Measurements from ENCODE around the gene SRPX2.

SRPX2 gene

DNA sequence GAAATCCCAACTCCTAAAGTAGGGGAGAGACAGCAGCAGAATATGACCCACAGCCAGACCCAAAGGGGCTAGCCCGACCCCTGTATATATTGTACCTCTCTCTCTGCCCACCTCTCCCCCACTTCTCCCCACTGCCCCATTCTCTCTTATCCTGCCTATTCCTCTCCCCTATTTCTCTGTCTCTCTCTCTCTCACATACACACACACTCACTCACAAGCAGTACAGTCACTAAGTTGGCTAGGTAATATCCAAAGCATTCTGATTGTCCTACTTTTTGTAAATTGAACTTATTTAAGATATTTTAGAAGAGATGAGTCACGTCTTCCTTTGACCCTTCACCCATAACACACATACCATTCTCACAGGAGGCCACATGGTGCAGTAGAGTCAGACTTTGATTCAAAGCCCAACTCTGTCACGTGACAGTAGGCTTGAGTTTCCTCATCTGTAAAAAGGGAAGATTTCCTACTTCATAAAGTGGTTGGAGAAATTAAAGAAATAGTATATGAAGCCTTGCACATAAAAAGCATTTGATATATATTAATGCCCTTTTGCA lies 29.5 kb downstream of the SRPX2 start:
- H3K27ac ChIP-seq: no peak overlapping the region
- no peaks in the 10 kb centered on the region for H3K36me3 ChIP-seq
- H3K4me1 ChIP-seq (ENCODE audit: control insufficient read depth in 1 of 2, insufficient read depth in 1 of 2, low read depth in 1 of 2, low read length in 1 of 2): no peaks in the 10 kb centered on the region
- no peaks in the 10 kb centered on the region for H3K27me3 ChIP-seq
- no peaks in the 10 kb centered on the region for H3K9me3 ChIP-seq
- TF ChIP-seq, protein P1, sequence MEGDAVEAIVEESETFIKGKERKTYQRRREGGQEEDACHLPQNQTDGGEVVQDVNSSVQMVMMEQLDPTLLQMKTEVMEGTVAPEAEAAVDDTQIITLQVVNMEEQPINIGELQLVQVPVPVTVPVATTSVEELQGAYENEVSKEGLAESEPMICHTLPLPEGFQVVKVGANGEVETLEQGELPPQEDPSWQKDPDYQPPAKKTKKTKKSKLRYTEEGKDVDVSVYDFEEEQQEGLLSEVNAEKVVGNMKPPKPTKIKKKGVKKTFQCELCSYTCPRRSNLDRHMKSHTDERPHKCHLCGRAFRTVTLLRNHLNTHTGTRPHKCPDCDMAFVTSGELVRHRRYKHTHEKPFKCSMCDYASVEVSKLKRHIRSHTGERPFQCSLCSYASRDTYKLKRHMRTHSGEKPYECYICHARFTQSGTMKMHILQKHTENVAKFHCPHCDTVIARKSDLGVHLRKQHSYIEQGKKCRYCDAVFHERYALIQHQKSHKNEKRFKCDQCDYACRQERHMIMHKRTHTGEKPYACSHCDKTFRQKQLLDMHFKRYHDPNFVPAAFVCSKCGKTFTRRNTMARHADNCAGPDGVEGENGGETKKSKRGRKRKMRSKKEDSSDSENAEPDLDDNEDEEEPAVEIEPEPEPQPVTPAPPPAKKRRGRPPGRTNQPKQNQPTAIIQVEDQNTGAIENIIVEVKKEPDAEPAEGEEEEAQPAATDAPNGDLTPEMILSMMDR (IDR thresholded peaks at IDR 0.05): no peak
- H3K4me3 ChIP-seq (ENCODE audit: low read depth in 1 of 2, low read length in 1 of 2): no peak overlapping the region

DNA sequence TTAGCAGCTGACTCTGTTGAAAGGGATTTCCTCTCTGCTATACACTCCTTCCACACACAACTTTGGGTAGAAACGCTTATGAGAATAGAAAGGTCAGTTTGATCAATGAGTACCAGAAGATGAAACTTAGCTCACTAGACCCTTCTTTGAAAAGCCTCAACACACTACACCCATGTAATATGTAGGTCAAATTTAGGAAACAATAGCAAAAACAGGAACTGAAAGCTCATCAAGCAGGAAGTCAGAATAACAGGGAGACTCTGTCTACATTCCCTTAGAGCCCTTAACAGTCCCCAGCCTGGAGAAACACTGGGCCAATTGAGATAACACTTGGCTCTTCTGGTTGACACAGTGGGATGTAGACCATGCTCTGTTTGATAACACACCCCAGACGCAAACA lies 30.7 kb downstream of the SRPX2 start:
- Histone ChIP-seq H3K27ac (no peak overlapping the region), H3K36me3 (no peaks in the 10 kb centered on the region), H3K9me3 (no peaks in the 10 kb centered on the region), H3K27me3 (no peaks in the 10 kb centered on the region), H3K4me1 (ENCODE audit: control insufficient read depth in 1 of 2, insufficient read depth in 1 of 2, low read depth in 1 of 2, low read length in 1 of 2) (no peaks in the 10 kb centered on the region), H3K4me3 (ENCODE audit: low read depth in 1 of 2, low read length in 1 of 2) (no peak overlapping the region)
- TF ChIP-seq, protein P1 (IDR thresholded peaks at IDR 0.05): no peak

DNA sequence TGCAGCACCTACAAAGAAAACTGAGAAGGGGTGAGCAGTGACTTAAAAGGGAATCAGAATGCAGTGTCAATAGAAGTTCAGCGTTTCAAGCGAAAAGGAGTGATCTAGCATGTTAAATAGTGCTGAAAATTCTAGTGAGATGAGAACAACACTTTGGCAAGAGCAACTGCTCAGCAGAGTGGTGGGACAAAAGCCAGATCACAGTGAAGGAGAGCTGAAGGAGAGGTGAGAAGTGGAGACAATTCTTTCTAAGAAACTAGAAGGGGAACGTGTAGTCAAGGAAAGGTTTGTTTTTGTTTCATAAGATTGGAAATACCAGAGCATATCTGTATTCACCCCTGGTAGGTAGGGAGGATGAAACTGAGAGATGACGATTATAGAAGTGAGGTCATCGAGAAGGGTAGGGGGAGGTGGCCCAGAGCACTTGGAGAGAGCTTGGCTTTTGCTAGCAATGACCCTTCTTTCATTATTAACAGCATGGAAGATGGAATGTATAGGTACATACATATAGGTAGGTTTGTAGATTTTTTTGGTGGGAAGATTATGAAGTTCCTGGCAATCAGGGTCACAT lies 33.7 kb downstream of the SRPX2 start:
- Histone ChIP-seq H3K36me3 (no peaks in the 10 kb centered on the region), H3K4me1 (ENCODE audit: control insufficient read depth in 1 of 2, insufficient read depth in 1 of 2, low read depth in 1 of 2, low read length in 1 of 2) (no peaks in the 10 kb centered on the region), H3K9me3 (no peaks in the 10 kb centered on the region), H3K27ac (no peak overlapping the region), H3K4me3 (ENCODE audit: low read depth in 1 of 2, low read length in 1 of 2) (no peak overlapping the region), H3K27me3 (no peaks in the 10 kb centered on the region)
- TF ChIP-seq, protein P1 (IDR thresholded peaks at IDR 0.05): no peak

DNA sequence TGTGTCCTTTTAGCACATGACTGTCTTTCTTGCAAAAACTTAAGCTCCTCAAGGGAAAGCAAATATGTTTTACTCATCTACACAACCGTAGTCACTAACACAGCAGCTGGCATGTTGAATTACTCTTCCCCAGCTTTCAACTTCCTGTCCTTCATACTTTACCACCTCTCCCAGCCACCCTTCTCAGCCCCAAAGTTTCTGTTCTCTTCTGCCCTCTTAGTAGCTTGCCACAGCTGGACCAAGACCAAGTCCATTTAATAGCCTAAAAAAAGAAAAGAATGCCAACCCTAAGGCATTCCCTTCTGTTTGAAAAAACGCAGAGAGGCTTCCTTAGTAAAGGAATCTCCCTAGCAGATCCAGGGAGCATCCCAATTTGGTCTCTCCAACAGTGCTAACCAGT lies 36.8 kb downstream of the SRPX2 start:
- TF ChIP-seq, protein P1 (IDR thresholded peaks at IDR 0.05): no peak
- Histone ChIP-seq H3K9me3 (no peaks in the 10 kb centered on the region), H3K4me1 (ENCODE audit: control insufficient read depth in 1 of 2, insufficient read depth in 1 of 2, low read depth in 1 of 2, low read length in 1 of 2) (no peaks in the 10 kb centered on the region), H3K27ac (no peak overlapping the region), H3K36me3 (no peaks in the 10 kb centered on the region), H3K27me3 (no peaks in the 10 kb centered on the region), H3K4me3 (ENCODE audit: low read depth in 1 of 2, low read length in 1 of 2) (no peak overlapping the region)

DNA sequence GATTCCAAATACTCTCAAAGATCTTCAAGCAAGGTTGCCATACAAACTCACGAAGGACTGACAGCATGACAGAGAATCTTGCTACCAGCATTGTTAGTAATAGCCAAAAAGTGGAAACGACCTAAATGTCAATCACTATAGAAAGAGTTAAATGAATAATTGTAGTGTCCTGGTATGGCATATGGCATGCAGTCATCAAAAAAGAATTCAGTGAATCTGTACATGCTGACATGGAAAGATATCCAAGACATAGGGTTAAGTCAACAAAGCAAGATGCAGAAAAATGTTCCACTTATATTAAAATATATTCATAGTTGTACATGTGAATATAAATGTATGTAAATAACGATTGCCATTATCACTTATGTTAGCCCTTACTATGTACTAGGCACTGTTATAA lies 37.6 kb downstream of the SRPX2 start:
- Histone ChIP-seq H3K36me3 (no peaks in the 10 kb centered on the region), H3K4me3 (ENCODE audit: low read depth in 1 of 2, low read length in 1 of 2) (no peak overlapping the region)
- TF ChIP-seq, protein P1 (IDR thresholded peaks at IDR 0.05): no peak

More for the DNA sequence above, 37.6 kb downstream of the SRPX2 start:
- Histone ChIP-seq H3K27ac (no peak overlapping the region), H3K4me1 (ENCODE audit: control insufficient read depth in 1 of 2, insufficient read depth in 1 of 2, low read depth in 1 of 2, low read length in 1 of 2) (no peaks in the 10 kb centered on the region), H3K27me3 (no peaks in the 10 kb centered on the region), H3K9me3 (no peaks in the 10 kb centered on the region)

All from neutrophil (primary cell).